Fibroblast of skin of right biceps (primary cell): ENCODE measurements around the gene DDR2.

Source experiments
- DNase-seq: peaks from one replicate; pipeline ENCODE4 v3.0.0-alpha.2; 2013

The DDR2 gene

DNA sequence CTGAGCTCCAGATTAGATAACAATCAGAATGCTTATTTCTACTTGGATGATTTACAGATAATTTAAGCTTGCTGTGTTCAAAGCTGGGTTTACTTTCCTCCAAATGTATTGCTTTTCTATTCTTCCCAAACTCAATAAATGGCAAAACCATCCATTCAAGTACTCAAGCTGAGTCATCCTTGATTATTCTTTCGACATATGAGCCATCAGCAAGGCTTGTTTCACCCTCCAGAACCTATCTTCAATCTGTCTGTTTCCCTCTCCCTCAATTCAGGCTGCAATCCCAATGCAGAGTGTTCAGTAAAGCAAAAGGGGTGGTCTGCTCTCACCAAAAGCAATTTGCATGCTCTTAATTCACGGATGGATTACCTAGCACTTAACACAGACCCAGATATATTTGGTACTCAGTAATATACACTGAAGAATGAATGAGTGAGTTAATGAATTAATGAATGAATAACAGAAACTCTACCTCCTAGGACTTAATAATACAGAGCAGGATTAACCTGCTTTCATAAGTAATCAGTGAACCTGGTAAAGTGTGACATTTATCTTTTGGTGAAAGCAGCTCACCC is 41.9 kb downstream of the DDR2 start:
- peak; percentile 56 for DNase-seq

DNA sequence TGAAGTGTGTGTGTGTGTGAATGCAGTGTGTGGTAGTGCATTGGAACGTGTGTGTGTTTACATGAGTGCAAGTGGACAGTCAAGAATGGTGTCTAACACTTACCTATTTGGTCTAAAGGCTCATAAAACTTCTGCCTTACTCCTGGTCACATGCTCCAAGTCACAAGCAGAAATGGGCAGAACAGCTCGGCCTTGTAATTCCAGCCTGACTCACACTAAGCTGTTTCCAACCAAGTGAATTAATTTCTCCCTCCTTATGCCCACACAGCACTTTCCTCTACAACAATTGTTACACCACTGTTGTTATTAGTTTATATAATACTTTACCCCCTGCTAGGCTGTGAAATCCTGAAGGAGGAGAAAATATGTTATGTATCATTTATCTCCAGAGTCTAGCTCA is 43.8 kb downstream of the DDR2 start:
- DNase-seq, result peak; percentile 67

DNA sequence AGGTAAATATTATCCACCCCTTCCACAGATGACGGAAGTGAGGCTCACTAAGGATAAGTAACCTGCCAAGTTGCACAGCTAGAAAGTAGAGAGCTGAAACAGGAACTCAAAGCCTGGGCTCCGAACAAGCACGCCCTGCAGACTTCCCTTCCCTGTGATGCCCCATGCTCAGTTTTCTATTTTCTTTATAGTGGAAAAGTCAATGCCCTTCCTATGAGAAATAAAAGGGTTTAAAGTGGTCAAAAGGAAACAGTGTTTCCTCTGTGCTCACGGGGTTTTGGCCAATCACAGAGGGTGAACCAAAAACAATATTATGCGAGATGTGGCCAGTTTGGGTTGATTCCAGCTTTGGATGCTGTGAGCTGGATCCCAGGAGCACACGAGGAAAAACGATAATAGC is 44.5 kb downstream of the DDR2 start:
- DNase-seq, result no peak

DNA sequence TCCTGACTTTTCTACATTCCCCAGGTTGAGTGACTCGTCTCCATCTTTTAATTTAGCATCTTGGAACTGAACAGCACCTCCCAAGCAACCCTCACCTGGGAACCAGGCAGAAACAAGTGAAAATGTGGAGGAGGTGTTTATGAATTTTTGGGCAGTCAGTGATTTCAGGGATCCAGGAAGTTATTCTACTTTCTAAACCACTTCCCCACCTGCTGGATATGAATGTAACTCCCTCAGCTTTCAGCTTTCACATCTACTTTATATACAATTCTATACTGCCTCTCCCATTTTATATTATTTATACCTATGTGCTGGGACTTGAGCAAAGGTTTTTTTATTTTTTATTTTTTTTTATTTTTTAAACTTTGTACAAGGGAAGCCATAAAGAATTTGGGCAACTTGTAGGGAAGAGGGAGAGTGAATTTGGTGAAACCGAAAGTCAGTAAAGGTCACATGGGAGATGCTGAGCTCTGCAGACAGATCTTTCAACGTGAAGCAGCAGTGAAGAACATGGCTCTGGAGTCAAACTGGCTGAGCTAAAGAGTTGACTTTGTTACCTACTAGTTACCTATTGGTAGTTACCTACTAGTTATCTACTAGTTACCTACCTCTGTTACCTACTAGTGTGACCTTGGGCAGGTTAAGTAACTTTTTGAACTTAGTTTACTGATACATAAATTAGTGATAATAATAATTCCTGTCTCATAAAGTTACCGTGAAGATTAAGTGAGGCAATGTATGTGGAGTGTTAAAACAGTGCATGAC is 45.5 kb downstream of the DDR2 start:
- no peak for DNase-seq

DNA sequence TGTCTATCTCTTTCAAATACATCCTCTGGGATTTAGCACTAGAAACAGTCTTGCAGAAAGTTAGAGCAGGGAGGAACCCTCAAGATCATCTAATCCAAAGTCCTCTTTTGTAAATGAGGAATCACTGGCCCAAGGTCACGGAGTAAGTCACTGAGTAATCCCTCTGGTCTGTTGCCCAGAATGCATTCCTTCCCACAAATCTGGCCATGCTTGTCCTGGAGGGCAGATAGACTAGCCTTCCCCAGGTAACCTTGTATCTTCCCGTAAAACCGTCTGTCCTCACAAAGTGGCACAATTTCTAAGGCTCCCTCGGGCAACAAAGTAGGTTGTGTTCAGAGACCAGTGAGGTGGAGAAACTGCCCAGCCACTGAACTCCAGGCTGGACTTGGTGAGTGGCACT is 46.2 kb downstream of the DDR2 start:
- peak; percentile 63 for DNase-seq

DNA sequence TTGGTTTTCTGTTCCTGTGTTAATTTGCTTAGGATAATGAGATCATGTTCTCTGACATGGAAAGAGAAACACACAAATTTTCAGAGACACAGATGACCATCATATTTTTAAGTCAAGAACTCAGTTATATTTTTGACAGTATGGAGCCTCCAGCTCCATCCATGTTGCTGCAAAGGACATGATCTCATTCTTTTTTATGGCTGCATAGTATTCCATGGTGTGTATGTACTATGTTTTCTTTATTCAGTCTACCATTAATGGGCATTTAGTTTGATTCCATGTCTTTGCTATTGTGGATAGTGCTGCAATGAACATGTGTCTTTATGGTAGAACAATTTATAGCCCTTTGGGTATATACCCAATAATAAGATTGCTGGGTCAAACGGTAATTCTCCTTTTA is 47.0 kb downstream of the DDR2 start:
- DNase-seq, result no peak

DNA sequence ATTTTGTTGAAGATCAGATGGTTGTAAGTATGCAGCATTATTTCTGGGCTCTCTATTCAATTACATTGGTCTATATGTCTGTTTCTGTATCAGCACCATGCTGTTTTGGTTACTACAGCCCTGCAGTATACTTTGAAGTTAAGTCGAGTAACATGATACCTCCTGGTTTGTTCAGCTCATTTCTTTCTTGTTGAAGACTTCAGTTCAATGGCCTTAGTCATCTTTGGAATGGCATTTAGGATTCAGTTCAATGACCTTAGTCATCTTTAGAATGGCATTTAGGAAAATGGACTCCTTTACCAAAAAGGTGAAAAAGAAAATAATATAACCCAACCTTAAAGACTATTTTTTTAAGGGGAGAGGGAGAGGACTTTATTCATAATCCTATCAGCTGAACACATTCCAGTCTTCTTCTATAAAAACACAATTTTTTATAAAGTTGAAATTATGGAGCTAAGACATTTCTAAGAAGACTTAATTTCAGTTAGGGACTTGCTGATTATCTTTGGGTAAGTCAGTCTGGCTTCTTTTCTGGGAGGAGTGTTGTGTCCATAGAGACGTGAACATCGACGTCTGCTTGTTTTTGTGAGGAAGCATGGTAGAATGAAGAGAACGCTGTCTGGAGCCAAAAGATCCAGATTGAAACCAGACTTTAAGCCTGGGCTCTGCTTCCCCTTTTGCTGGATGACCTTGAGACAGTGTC is 48.3 kb downstream of the DDR2 start:
- peak; percentile 75 for DNase-seq

DNA sequence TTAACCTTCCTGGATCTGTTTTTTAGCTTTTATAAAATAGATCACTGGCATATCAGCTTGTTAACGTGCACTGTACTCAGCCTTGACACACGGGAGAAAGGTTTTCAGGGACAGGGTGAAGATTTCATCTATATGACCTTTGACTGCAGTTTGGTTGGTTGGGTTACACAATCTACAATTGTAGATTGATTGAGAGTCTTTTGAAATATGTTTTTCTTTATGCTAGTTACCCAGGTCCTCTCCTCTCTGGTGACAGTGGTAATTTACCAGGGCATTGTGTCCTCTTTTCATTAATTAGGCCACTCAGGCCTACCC is 48.8 kb downstream of the DDR2 start:
- DNase-seq, result no peak

DNA sequence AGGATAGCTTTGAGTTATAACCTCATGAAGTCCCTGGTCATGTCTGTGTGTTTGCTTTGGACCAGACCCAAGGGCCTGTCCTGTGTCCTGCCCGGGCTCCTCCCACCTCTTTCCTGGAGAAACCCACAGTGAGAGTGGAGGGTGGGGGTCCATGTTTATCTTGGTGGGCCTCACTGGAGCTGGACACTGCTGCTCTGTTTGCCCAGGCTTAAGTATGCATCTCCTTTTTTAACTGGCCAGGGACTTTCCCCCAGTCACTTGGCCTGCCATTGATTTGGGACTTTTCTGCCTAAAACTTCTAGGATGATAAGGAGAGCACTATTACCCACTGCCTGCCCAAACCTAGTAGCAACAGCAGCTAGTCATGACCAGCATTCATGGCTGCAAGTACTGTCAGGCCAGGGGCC is 49.8 kb downstream of the DDR2 start:
- DNase-seq, result no peak

DNA sequence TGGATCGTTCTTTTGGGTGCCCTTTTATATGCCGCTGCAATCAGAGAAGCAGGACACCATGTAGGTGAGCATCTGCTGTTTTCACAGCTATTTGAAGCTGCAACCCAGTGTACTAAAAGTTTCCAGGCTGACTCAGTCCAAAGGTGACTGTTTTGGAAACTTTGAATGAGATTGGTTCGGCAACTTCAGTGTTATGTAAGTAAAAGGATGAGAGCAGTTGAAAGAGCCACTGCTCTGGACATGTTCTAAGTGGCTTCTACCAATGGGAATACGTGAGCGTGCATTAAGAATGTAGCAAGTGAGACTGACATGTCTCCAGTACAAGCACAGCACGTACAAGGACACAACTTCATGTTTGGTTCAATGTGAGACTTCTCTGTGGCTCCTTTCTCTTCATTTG is 55.6 kb downstream of the DDR2 start:
- no peak for DNase-seq

DNA sequence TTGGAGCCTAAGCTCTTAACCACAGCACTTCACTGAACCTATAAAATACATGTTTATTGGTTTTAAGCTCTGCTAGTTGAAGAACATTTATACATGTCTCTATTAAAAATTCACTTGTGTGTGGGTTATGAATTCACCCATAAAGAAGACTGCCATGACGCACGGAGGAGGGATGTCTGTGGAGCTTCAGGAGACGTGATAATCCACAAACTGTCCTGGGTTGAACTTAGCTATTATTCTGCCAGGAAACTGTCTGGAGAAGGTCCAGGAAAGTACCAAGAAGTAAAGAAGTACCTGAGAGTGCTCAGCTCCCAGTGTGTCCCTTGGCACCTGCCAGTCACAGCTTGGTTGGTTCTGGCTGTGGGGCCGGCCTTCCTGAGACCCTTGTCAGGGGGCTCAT is 56.3 kb downstream of the DDR2 start:
- no peak for DNase-seq

DNA sequence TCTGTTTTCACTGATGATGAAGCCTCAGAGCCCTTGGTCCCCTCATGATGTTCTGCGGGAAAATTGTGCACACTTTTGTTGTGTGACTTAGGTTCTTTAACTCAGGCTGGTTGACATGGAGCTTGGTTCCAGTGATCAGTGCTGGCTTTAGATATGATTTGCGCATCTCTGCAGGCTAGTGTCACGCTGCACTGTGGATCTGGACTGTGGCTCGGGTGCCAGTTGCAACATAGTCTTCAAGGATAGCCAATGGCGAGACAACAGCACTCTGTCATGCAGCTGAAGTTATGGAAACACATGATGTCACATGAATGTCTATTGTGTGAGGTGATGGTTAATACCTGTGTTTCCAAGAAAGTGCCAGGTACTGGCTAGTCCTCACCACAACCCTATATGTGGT is 56.7 kb downstream of the DDR2 start:
- DNase-seq, result no peak

DNA sequence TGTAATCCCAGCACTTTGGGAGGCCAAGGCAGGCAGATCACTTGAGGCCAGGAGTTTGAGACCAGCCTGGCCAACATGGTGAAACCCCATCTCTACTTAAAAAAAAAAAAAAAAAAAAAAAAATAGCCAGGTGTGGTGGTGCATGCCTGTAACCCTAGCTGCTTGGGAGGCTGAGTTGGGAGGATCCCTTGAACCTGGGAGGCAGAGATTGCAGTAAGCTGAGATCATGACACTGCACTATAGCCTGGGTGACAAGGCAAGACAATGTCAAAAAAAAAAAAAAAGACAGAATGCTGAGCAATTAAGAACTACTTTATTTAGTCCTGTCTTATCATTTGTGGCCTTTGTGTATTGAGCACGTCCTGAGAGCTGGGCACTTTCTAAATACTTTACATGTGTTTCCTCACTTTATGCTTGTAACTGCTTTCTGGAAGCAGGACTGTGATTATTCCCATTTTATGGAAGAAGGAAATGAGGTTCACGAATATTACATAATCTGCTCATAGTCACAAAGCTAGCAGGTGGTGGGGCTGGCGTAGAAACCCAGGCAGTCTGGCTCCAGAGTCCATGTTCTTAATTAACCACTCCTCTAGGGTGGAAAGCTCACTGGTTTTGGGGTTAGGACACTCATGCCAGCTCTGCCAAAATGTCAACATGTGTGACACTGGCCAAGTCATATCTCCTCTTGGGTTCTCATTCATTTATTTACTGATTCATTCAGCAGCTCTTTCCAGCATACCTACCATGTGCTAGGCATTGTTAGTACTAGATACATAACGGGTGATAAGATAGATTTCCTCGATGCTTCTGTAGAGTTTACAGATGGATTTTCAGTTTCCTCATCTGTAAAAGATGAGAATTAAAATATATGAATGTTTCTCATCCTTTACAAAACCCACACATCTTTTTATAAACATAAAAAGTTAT is 57.7 kb downstream of the DDR2 start:
- DNase-seq, result peak; percentile 60

DNA sequence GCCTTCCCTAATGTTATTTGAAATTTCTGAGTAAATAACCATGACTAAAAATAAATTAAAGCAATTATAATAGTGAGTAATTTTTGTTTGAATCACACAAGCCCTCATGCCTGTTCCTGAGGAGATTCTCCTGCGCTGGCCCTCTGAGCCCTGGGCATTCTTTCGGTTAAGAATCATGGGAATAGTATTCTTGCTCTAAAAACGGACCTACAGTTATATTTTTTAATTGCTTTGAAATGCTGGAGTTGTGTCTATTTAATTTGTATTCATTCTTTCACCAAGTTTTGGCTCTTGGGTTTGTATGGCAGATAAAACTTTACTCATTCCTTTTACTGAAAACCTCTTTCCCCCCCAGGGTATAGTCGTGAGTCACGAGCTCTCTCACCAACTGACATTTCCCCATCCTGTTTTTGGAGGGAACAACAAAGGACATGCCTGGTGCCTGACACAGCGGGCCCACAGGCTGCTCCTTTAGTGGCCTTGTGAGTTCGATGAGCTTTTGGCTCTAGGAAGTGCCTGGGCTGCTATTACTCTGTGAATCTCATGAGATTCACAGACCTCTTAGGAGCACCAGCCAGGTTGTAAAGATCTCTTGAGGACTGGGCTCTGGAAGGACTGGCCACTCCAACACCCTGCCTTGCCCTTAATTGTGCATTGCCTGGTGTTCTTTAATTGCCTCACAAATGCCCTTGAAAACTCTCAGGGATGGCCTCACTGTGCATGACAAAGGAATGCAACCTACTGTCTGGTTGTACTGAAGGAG is 58.6 kb downstream of the DDR2 start:
- DNase-seq, result peak; percentile 98

DNA sequence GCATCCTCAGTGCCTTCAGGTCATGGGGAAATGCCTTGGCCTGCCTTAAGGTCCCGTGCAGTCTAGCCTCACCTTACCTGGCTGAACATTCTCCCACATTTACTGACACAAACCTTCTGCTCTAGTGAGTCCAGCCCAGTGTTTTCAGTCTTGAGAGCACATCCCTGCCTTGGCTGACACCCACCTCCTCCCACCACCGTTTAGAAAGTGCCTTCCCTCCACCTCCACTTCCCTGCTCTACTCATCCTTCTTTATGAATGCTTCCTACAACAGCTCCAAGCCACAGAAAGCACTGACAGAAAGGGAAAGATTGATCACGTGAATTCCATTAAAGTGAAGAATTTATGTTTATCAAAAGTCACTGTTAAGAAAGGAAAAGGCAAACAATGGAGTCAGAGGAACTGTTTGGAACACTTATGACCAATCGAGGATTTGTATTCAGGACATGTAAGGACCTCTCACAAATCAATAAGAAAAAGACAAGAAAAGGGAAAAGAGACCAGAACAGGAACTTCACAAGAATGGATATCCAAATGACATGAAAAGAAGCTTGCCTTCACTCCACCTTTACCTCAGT is 59.8 kb downstream of the DDR2 start:
- DNase-seq, result no peak

DNA sequence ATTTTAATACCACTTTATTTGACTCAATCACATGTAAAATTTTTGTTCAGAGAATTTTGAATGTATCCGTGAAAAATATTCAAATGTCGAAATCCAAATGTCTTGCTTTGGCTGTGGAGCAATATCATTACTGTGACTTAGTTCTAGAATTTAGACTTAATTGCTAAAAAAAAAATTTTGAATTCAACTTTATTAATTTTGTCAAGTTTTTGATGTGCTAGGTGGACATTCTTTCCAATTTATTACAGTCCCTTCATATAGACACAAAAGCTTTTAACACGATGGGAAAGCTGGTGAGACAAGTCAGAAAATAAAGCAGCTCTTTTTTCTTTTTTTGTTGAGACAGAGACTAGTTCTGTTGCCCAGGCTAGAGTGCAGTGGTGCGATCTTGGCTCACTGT is 62.6 kb downstream of the DDR2 start:
- no peak for DNase-seq

DNA sequence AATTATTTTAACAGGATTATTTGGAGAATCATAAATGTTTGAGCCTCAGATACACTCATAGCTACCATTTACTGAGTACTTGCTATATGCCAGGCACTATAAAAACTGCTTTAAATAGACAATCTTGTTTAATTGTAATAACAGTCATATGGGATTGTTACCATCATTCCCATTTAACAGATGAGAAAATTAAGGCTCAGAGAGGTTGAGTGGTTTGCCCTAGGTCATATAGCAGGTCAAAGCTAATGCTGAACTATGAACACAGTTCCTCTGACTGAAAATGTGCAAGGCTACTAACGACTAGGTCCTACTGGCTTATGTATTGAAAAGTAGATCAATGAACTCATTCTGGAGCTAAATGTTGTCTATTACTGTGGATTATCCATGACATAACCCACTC is 63.4 kb downstream of the DDR2 start:
- DNase-seq, result no peak

DNA sequence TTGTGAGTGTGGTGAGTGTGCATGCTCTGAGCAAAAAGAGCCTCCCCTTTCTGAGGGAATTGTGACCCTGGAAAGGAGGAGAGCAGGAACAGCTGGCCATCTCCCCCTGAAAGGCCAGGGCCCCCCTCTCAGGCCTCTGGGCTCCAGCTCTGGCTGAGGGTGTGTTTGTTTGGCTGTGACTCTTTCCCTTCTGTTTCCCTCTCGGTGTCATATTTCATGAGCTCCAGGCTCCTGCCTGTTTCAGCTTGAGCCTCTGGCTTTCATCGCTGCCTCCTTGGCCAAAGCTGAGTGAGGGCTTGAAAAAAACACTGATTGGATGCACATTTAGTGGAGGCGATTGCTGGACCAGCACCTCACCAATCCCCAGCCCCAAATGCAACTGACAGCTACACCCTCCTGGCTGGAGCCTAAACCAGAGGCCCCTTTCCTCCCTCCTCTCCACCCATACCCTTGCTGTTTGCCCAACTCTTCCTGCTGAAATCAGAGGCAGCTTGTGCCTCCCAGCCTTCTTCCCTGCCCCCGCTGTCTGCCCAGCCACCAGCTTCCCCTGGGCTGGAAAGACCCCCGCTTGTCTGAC is 64.1 kb downstream of the DDR2 start:
- DNase-seq, result peak; percentile 83

DNA sequence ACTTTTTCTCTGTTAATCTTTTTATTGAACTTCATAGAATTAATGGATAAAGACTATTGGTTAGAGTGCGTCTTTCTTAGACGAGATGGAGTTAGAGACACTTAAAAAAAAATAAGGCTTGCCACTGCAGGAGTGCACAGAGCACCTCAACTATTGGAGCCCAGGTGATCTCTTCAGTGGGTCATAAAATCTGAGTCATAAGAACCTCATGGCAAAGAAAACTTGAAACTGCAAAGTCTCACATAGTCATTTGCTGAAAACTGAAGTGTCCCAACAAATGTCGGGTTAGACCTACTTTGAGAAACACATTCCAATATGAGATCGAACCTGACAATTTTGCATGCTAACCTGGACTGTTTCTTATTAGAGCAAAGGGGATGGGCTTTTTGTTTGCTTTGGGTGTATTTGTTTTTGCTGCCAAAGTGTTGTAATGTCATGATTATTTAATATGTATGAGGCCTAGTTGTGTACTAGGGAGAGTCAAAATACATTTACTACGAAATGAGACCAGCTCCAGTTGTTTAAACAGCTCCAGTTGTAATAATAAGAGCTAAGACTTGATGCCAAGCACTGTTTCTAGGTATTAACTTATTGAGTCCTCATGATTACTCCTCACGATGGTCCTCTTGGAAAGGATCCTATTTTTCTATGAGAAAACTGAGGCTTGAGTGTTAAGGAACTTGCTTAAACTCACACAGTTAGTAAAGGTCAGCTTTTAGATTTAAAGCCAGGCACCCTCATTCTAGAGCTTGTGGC is 65.1 kb downstream of the DDR2 start:
- no peak for DNase-seq

DNA sequence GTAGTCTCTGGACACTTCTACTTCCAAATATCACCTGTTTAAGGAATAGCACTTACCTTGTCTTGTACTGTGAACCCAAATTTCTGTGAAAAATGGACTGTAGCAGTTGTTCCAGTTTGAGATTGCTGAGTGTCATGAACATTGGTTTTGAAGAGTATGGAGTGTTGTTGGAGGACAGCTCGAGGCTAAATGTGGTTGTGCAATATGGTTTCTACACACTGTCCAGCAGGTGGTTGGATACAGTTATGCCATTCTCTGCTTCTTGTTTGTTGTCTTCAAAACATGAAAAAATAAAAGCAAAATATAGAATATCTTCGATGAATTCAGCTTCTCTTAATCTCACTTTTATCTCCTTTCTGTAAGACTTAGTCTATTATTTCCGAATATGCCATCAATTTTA is 67.1 kb downstream of the DDR2 start:
- DNase-seq, result no peak

DNA sequence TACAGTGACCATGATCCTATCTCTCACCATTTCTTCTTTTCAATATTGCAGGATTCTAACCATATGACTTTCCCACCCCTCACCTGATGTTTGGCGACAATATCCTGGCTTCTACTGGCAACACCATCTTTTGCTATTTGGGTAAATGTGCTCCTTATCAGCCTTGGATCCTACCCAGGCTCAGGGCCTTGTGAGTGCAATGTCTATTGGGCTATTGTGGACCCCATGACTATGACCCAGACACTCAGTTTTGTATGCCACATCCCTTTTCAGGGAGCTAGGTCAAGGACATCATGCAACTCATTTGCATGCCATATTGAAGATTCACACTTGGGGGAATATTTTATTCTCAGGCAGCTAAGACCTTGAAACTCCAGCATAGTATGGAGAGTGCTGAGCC is 67.9 kb downstream of the DDR2 start:
- no peak for DNase-seq
